Adrenal gland (tissue), 5 donors: ENCODE results near the gene USP50.

Experiments used
- POLR2A ChIP-seq, 2 donors: fragments of 450-650 bp; IDR thresholded peaks; one replicate each; pipeline ENCODE4 v1.6.1; 2017; ENCODE audit warnings: antibody characterized with exemption in 2 of 2, mild to moderate bottlenecking in 2 of 2, moderate library complexity in 1 of 2
- TF ChIP-seq, protein P1 (sequence below), 6 experiments: fragments of 450-650 bp in 4 of 6; fragments of 200-600 bp in 2 of 6; sonication (generic) in 1 of 6; IDR thresholded peaks; 1 replicate in 5 of 6; 2 replicates in 1 of 6; pipeline versions ENCODE4 v1.5.1 to v1.8.0; 2016 to 2021; ENCODE audit warnings: antibody characterized with exemption in 6 of 6, mild to moderate bottlenecking in 2 of 6, moderate library complexity in 1 of 6
- donor health status: DM: no; HTN: no; CAD: no.

- no peak for TF ChIP-seq POLR2A (IDR thresholded peaks at IDR 0.05)
- TF ChIP-seq, protein P1, sequence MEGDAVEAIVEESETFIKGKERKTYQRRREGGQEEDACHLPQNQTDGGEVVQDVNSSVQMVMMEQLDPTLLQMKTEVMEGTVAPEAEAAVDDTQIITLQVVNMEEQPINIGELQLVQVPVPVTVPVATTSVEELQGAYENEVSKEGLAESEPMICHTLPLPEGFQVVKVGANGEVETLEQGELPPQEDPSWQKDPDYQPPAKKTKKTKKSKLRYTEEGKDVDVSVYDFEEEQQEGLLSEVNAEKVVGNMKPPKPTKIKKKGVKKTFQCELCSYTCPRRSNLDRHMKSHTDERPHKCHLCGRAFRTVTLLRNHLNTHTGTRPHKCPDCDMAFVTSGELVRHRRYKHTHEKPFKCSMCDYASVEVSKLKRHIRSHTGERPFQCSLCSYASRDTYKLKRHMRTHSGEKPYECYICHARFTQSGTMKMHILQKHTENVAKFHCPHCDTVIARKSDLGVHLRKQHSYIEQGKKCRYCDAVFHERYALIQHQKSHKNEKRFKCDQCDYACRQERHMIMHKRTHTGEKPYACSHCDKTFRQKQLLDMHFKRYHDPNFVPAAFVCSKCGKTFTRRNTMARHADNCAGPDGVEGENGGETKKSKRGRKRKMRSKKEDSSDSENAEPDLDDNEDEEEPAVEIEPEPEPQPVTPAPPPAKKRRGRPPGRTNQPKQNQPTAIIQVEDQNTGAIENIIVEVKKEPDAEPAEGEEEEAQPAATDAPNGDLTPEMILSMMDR (IDR thresholded peaks at IDR 0.05), result no peak
These were observed 33.5 kb downstream of the USP50 start for GRCh38 chr15:50513001-50513400.
